EL (cell line): ENCODE results near the gene ZNF236.
"Not testable (repeated sequence)": the region's sequence is repeated elsewhere in the genome, so short reads cannot be mapped to it uniquely, and the experiment has no call there.

Source experiments
- DNase-seq: peaks from one replicate; pipeline ENCODE4 v3.0.0-alpha.2; 2016

ZNF236 gene

GRCh38 chr18:76914314-76914713 is 92.0 kb downstream of the ZNF236 start:
- DNase-seq, result no peak

GRCh38 chr18:76914796-76915195 is 92.4 kb downstream of the ZNF236 start:
- no peak for DNase-seq

- no peak for DNase-seq
Measured at GRCh38 chr18:76915456-76915855, 93.1 kb downstream of the ZNF236 start.

GRCh38 chr18:76920974-76921373 is 98.6 kb downstream of the ZNF236 start:
- no peak for DNase-seq

- peak; percentile 6 for DNase-seq
Measured at GRCh38 chr18:76922107-76922506, 99.8 kb downstream of the ZNF236 start.

GRCh38 chr18:76923485-76924085 is 101.2 kb downstream of the ZNF236 start:
- DNase-seq, result peak; percentile 23

GRCh38 chr18:76925501-76925900 is 103.1 kb downstream of the ZNF236 start:
- no peak for DNase-seq

- no peak for DNase-seq
Measured at GRCh38 chr18:76927223-76927725, 104.9 kb downstream of the ZNF236 start.

- no peak for DNase-seq
Measured at GRCh38 chr18:76928179-76928868, 106.0 kb downstream of the ZNF236 start.

- no peak for DNase-seq
Measured at GRCh38 chr18:76931171-76931570, 108.8 kb downstream of the ZNF236 start.

- DNase-seq, result no peak
Measured at GRCh38 chr18:76932026-76932819, 109.9 kb downstream of the ZNF236 start.

- DNase-seq, result no peak
Measured at GRCh38 chr18:76935722-76936337, 113.5 kb downstream of the ZNF236 start.

GRCh38 chr18:76936877-76937276 is 114.5 kb downstream of the ZNF236 start:
- no peak for DNase-seq

GRCh38 chr18:76937597-76937996 is 115.2 kb downstream of the ZNF236 start:
- peak; percentile 8 for DNase-seq

GRCh38 chr18:76938619-76939018 is 116.3 kb downstream of the ZNF236 start:
- no peak for DNase-seq

GRCh38 chr18:76941284-76941683 is 118.9 kb downstream of the ZNF236 start:
- no peak for DNase-seq

- DNase-seq, result peak; percentile 15
Measured at GRCh38 chr18:76943542-76944339, 121.4 kb downstream of the ZNF236 start.

- DNase-seq, result not testable (repeated sequence)
Measured at GRCh38 chr18:76944346-76944745, 122.0 kb downstream of the ZNF236 start.

GRCh38 chr18:76948345-76948744 is 126.0 kb downstream of the ZNF236 start:
- DNase-seq, result no peak

- no peak for DNase-seq
Measured at GRCh38 chr18:76951456-76952247, 129.3 kb downstream of the ZNF236 start.

GRCh38 chr18:76952747-76953146 is 130.4 kb downstream of the ZNF236 start:
- no peak for DNase-seq

GRCh38 chr18:76953156-76953555 is 130.8 kb downstream of the ZNF236 start:
- no peak for DNase-seq
